HepG2 (cell line): ENCODE results near the gene PRRT1. TPM values are rescaled to one million over a fixed set of nuclear protein-coding genes. Genes with fewer than 3 reads are reported as not detected.

Experiments
- CBFB ChIP-seq: sonication (generic); formaldehyde crosslinking; IDR thresholded peaks from 2 replicates; pipeline ENCODE4 v1.4.0; 2020; ENCODE audit warnings: missing genetic modification reagents
- CENPX ChIP-seq: sonication (generic); formaldehyde crosslinking; IDR thresholded peaks from 2 replicates; pipeline ENCODE4 v1.9.0; 2021; ENCODE audit warnings: mild to moderate bottlenecking, missing genetic modification reagents, moderate library complexity
- HCFC1 ChIP-seq: fragments of 150-350 bp; IDR thresholded peaks from 2 replicates; pipeline ENCODE4 v1.6.1; 2014; ENCODE audit warnings: low read depth, low read length
- HOXD1 ChIP-seq: sonication (generic); formaldehyde crosslinking; IDR thresholded peaks from 2 replicates; pipeline ENCODE4 v1.5.0; 2020; ENCODE audit warnings: missing genetic modification reagents
- KDM3A ChIP-seq: IDR thresholded peaks from 2 replicates; pipeline ENCODE4 v1.6.1; 2018; ENCODE audit warnings: low read depth, missing compliant biosample characterization
- NKX3-1 ChIP-seq: sonication (generic); formaldehyde crosslinking; IDR thresholded peaks from 2 replicates; pipeline ENCODE4 v1.5.0; 2020; ENCODE audit warnings: missing genetic modification reagents
- NR2F6 ChIP-seq, 2 experiments: IDR thresholded peaks; 2 replicates each; pipeline ENCODE4 v1.6.1; 2016; ENCODE audit warnings: antibody characterized with exemption in 1 of 2, mild to moderate bottlenecking in 1 of 2
- RFXANK ChIP-seq: IDR thresholded peaks from 2 replicates; pipeline ENCODE4 v1.6.1; 2016
- RNF219 ChIP-seq: sonication (generic); formaldehyde crosslinking; IDR thresholded peaks from 2 replicates; pipeline ENCODE4 v1.5.0; 2020; ENCODE audit warnings: mild to moderate bottlenecking, missing genetic modification reagents
- SKI ChIP-seq: fragments of 450-650 bp; IDR thresholded peaks from one replicate; pipeline ENCODE4 v1.6.1; 2018; ENCODE audit warnings: mild to moderate bottlenecking; ENCODE audit not compliant: partially characterized antibody
- TEAD3 ChIP-seq: optimal IDR thresholded peaks from 2 replicates; pipeline ENCODE3; 2016; ENCODE audit warnings: borderline replicate concordance
- TFDP2 ChIP-seq: sonication (generic); formaldehyde crosslinking; IDR thresholded peaks from 2 replicates; pipeline ENCODE4 v1.4.0; 2020; ENCODE audit warnings: missing genetic modification reagents
- TRAFD1 ChIP-seq: sonication (generic); formaldehyde crosslinking; IDR thresholded peaks from 2 replicates; pipeline ENCODE4 v1.5.1; 2020; ENCODE audit warnings: missing genetic modification reagents, mild to moderate bottlenecking, borderline replicate concordance
- ZNF335 ChIP-seq: sonication (generic); formaldehyde crosslinking; IDR thresholded peaks from 2 replicates; pipeline ENCODE4 v1.4.0; 2020; ENCODE audit warnings: missing genetic modification reagents
- ZNF354B ChIP-seq: sonication (generic); formaldehyde crosslinking; IDR thresholded peaks from 2 replicates; pipeline ENCODE4 v1.8.0; 2022; ENCODE audit warnings: mild to moderate bottlenecking, missing genetic modification reagents
- ZNF614 ChIP-seq: IDR thresholded peaks from 2 replicates; pipeline ENCODE4 v1.6.1; 2018; ENCODE audit warnings: missing biosample characterization, missing genetic modification reagents, inconsistent platforms, borderline replicate concordance
- ZNF841 ChIP-seq: sonication (generic); formaldehyde crosslinking; IDR thresholded peaks from 2 replicates; pipeline ENCODE4 v1.8.1; 2023; ENCODE audit warnings: missing genetic modification reagents, borderline replicate concordance
- polyA plus RNA-seq, 8 experiments: library from polyadenylated mRNA; depleted of rRNA in 3 of 8; stranded (reverse) in 7 of 8; unstranded in 1 of 8; fragments of >200 nt; fragmentation: Illumina TruSeq in 4 of 8; extraction: Trizol in 4 of 8; gene quantifications; 2 replicates each; pipeline versions ENCODE4 v1.2.1 to v1.2.3, GENCODE V29; 2011 to 2016; ENCODE audit warnings: low read depth in 4 of 8, missing spikeins in 1 of 8, mixed read lengths in 1 of 8; ENCODE audit not compliant: insufficient read depth in 1 of 8
- total RNA-seq, 5 experiments: library from RNA; depleted of rRNA; stranded (reverse); fragments of >200 nt; fragmentation: Illumina TruSeq; extraction: Trizol; gene quantifications; 2 replicates each; pipeline ENCODE4 v1.2.3, GENCODE V29; 2016; ENCODE audit warnings: low read depth in 1 of 5
- TF ChIP-seq, protein P1 (sequence below): sonication (generic); formaldehyde crosslinking; IDR thresholded peaks from 2 replicates; pipeline ENCODE4 v1.8.1; 2023; ENCODE audit warnings: mild to moderate bottlenecking, missing genetic modification reagents, borderline replicate concordance
- TF ChIP-seq, protein P2 (sequence below): sonication (generic); formaldehyde crosslinking; IDR thresholded peaks from 2 replicates; pipeline ENCODE4 v1.8.1; 2023; ENCODE audit warnings: mild to moderate bottlenecking, missing genetic modification reagents
- TF ChIP-seq, protein P3 (sequence below): sonication (generic); formaldehyde crosslinking; IDR thresholded peaks from 2 replicates; pipeline ENCODE4 v1.4.0; 2020; ENCODE audit warnings: missing genetic modification reagents

The PRRT1 gene
- total and polyA plus RNA-seq, 2 of the 13 experiments (the other 11 are each of a cell fraction or from before 2014, with no cell fraction given): 0.64 to 1.4 TPM

DNA sequence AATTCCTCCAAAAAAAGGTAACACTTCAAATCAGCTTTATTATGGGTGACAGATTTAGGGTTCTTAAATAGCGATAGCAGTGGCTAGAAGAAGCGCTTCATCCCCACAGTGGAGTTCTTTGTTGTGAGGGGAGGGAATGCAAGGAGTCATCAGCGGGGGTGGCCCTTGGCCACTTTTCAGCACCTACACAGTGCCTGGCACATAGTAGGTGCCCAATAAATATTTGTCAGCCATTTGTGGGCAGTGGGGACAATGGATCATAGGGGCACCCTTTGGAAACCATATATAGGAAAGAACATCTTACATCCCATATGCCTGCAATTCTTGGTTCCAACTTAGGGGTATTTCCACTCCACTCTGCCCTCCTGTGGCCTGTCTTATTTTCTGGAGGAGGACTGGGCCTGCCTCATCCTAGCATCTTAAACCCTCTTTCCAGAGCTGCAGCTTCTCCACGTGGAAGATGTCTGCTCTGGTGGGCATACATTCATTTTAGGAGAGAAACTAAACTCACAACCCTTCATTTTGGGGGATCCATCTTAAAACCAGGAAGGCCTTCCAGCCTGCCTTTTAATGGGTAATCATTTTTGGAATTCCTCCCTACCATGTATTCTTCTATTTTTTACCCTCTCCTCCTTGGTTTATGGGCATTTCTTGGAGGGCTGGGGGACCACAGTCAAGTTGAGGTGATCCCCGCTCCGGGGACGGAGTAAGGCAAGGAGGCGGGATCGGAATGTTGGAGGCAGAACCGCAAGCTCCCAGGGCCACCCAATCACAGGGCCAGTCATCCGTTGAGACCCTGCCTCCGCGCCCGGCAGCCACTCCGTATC is 43.3 kb upstream of the PRRT1 start (continued):
- TF ChIP-seq CENPX (CRISPR knock-in tag): no peak
- TF ChIP-seq RNF219 (CRISPR knock-in tag): no peak
- TF ChIP-seq ZNF841 (CRISPR knock-in tag): no peak
- TF ChIP-seq ZNF354B: peak; percentile 76; the same call in 1 of the 2 replicates
- no peak for TF ChIP-seq ZNF335
- TF ChIP-seq TEAD3 (CRISPR knock-in tag): peak; percentile 79
- TF ChIP-seq TRAFD1 (CRISPR knock-in tag): peak; percentile 55; the same call in 1 of the 2 replicates
- TF ChIP-seq, protein P1, sequence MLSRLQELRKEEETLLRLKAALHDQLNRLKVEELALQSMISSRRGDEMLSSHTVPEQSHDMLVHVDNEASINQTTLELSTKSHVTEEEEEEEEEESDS (CRISPR knock-in tag): peak; percentile 29; the same call in 1 of the 2 replicates
- TF ChIP-seq NKX3-1 (CRISPR knock-in tag): no peak
- TF ChIP-seq RFXANK: no peak
- no peak for TF ChIP-seq HCFC1
- no peak for TF ChIP-seq SKI
- TF ChIP-seq, protein P2, sequence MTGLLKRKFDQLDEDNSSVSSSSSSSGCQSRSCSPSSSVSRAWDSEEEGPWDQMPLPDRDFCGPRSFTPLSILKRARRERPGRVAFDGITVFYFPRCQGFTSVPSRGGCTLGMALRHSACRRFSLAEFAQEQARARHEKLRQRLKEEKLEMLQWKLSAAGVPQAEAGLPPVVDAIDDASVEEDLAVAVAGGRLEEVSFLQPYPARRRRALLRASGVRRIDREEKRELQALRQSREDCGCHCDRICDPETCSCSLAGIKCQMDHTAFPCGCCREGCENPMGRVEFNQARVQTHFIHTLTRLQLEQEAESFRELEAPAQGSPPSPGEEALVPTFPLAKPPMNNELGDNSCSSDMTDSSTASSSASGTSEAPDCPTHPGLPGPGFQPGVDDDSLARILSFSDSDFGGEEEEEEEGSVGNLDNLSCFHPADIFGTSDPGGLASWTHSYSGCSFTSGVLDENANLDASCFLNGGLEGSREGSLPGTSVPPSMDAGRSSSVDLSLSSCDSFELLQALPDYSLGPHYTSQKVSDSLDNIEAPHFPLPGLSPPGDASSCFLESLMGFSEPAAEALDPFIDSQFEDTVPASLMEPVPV (CRISPR knock-in tag): no peak
- peak; percentile 23; the same call in 1 of the 2 replicates for TF ChIP-seq NR2F6 (IDR thresholded peaks at IDR 0.05)
- TF ChIP-seq NR2F6 (CRISPR knock-in tag; IDR thresholded peaks at IDR 0.05): 0 out of 2 replicates have a peak, but pooled peaks have one; percentile 5
- TF ChIP-seq CBFB (CRISPR knock-in tag): 0 out of 2 replicates have a peak, but pooled peaks have one; percentile 19
- no peak for TF ChIP-seq HOXD1 (CRISPR knock-in tag)
- TF ChIP-seq, protein P3, sequence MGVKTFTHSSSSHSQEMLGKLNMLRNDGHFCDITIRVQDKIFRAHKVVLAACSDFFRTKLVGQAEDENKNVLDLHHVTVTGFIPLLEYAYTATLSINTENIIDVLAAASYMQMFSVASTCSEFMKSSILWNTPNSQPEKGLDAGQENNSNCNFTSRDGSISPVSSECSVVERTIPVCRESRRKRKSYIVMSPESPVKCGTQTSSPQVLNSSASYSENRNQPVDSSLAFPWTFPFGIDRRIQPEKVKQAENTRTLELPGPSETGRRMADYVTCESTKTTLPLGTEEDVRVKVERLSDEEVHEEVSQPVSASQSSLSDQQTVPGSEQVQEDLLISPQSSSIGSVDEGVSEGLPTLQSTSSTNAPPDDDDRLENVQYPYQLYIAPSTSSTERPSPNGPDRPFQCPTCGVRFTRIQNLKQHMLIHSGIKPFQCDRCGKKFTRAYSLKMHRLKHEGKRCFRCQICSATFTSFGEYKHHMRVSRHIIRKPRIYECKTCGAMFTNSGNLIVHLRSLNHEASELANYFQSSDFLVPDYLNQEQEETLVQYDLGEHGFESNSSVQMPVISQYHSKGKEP (CRISPR knock-in tag): no peak
- TF ChIP-seq TFDP2 (CRISPR knock-in tag): no peak
- TF ChIP-seq ZNF614: peak; percentile 62; the same call in 1 of the 2 replicates
- TF ChIP-seq KDM3A (CRISPR knock-in tag): no peak
